ENCODE results near the gene MS4A6A. TPM values are rescaled to one million over a fixed set of nuclear protein-coding genes. Genes with fewer than 3 reads are reported as not detected.

MS4A6A gene
- total and polyA plus RNA-seq, 2 donors (not counting 1 experiment from before 2014, with no cell fraction given) = not detected

- H3K4me3 ChIP-seq (replicated peaks in 1 of 4; ENCODE audit: control extremely low read depth in 1 of 4, insufficient read depth in 1 of 4, low read depth in 3 of 4, low read length in 4 of 4) = no peak overlapping the region
- H3K79me2 ChIP-seq (ENCODE audit: control insufficient read depth, insufficient read depth, low read length) = no peaks in the 10 kb centered on the region
- H3K27me3 ChIP-seq (ENCODE audit: control insufficient read depth, insufficient read depth, low read length) = no peaks in the 10 kb centered on the region
- no peak overlapping the region for H2AFZ ChIP-seq (ENCODE audit: low read length)
- no peak overlapping the region for H3K4me2 ChIP-seq (ENCODE audit: extremely low read depth, insufficient read depth, low read length)
- no peak overlapping the region for H3K27ac ChIP-seq (ENCODE audit: insufficient read depth, low read length)
- no peak overlapping the region for H3K9ac ChIP-seq (ENCODE audit: insufficient read depth, low read length)
- no peak for DNase-seq (ENCODE audit: low read depth in 2 of 2)
- H3K9me3 ChIP-seq (ENCODE audit: control insufficient read depth, insufficient read depth, low read depth, low read length) = no peaks in the 10 kb centered on the region
- H3K4me1 ChIP-seq (ENCODE audit: control insufficient read depth, extremely low read depth, insufficient read depth, low read length) = no peaks in the 10 kb centered on the region
- no peaks in the 10 kb centered on the region for H4K20me1 ChIP-seq (ENCODE audit: control insufficient read depth, extremely low read depth, insufficient read depth, low read length)
- TF ChIP-seq EZH2 (IDR thresholded peaks at IDR 0.05; ENCODE audit: low read length, missing control alignments) = no peak
- H3K36me3 ChIP-seq (ENCODE audit: control insufficient read depth, insufficient read depth, low read length) = no peaks in the 10 kb centered on the region
Observed at GRCh38 chr11:60159868-60160267, 23.0 kb downstream of the MS4A6A start.

DNA sequence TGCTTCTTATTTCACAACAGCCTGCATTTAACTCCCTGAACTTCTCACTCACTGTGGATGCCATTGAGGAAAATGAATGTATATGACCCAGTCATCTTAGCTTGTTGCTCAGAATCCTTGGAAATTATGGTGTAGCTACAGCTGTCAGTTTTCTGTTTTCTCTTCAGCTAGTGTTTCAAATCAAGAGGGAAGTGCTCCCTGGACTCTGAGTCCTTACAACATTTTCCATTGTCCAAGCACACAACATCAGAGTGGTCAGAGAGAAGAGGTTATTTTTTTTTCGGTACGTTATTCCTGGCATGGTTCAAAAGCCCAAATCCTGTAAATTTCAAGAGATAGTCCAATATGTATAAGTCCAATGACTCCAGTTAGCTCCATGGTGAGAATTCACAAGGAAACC is 23.6 kb downstream of the MS4A6A start:
- no peak overlapping the region for H3K4me2 ChIP-seq (ENCODE audit: extremely low read depth, insufficient read depth, low read length)
- no peak overlapping the region for H2AFZ ChIP-seq (ENCODE audit: low read length)
- no peaks in the 10 kb centered on the region for H3K4me1 ChIP-seq (ENCODE audit: control insufficient read depth, extremely low read depth, insufficient read depth, low read length)
- no peak for DNase-seq (ENCODE audit: low read depth in 2 of 2)
- no peak overlapping the region for H3K27ac ChIP-seq (ENCODE audit: insufficient read depth, low read length)
- H3K9me3 ChIP-seq (ENCODE audit: control insufficient read depth, insufficient read depth, low read depth, low read length) = no peaks in the 10 kb centered on the region
- H3K79me2 ChIP-seq (ENCODE audit: control insufficient read depth, insufficient read depth, low read length) = no peaks in the 10 kb centered on the region
- no peaks in the 10 kb centered on the region for H3K27me3 ChIP-seq (ENCODE audit: control insufficient read depth, insufficient read depth, low read length)
- no peaks in the 10 kb centered on the region for H3K36me3 ChIP-seq (ENCODE audit: control insufficient read depth, insufficient read depth, low read length)
- no peak overlapping the region for H3K9ac ChIP-seq (ENCODE audit: insufficient read depth, low read length)
- TF ChIP-seq CTCF (conservative IDR thresholded peaks at IDR 0.05 in 1 of 2, IDR thresholded peaks at IDR 0.05 in 1 of 2; ENCODE audit: low read depth in 1 of 2, low read length in 2 of 2) = no peak
- no peak for TF ChIP-seq EZH2 (IDR thresholded peaks at IDR 0.05; ENCODE audit: low read length, missing control alignments)
- H3K4me3 ChIP-seq (replicated peaks in 1 of 4; ENCODE audit: control extremely low read depth in 1 of 4, insufficient read depth in 1 of 4, low read depth in 3 of 4, low read length in 4 of 4) = no peak overlapping the region
- no peaks in the 10 kb centered on the region for H4K20me1 ChIP-seq (ENCODE audit: control insufficient read depth, extremely low read depth, insufficient read depth, low read length)

DNA sequence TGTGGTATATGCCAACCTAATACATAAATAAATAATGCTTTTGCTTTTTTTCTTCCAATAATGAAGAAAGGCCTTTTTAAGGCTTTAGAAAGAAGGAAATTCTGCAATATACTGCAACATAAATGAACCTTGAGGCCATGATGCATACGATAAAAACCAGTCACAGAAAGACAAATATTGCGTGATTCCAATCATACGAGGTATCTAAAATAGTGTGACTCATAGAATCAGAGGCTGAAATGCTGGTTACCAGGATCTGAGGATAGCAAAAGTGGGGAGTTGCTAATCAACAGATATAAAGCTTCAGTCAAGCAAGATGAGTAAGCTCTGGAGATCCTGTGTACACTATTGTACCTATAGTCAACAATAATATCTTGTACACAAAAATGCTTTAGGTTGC is 24.2 kb downstream of the MS4A6A start:
- H3K4me2 ChIP-seq (ENCODE audit: extremely low read depth, insufficient read depth, low read length) = no peak overlapping the region
- H3K9ac ChIP-seq (ENCODE audit: insufficient read depth, low read length) = no peak overlapping the region
- H3K79me2 ChIP-seq (ENCODE audit: control insufficient read depth, insufficient read depth, low read length) = no peaks in the 10 kb centered on the region
- no peak overlapping the region for H3K27ac ChIP-seq (ENCODE audit: insufficient read depth, low read length)
- no peaks in the 10 kb centered on the region for H4K20me1 ChIP-seq (ENCODE audit: control insufficient read depth, extremely low read depth, insufficient read depth, low read length)
- H3K4me1 ChIP-seq (ENCODE audit: control insufficient read depth, extremely low read depth, insufficient read depth, low read length) = no peaks in the 10 kb centered on the region
- no peak overlapping the region for H3K4me3 ChIP-seq (replicated peaks in 1 of 4; ENCODE audit: control extremely low read depth in 1 of 4, insufficient read depth in 1 of 4, low read depth in 3 of 4, low read length in 4 of 4)
- no peaks in the 10 kb centered on the region for H3K27me3 ChIP-seq (ENCODE audit: control insufficient read depth, insufficient read depth, low read length)
- no peaks in the 10 kb centered on the region for H3K9me3 ChIP-seq (ENCODE audit: control insufficient read depth, insufficient read depth, low read depth, low read length)
- no peak for TF ChIP-seq EZH2 (IDR thresholded peaks at IDR 0.05; ENCODE audit: low read length, missing control alignments)
- no peak for TF ChIP-seq CTCF (conservative IDR thresholded peaks at IDR 0.05 in 1 of 2, IDR thresholded peaks at IDR 0.05 in 1 of 2; ENCODE audit: low read depth in 1 of 2, low read length in 2 of 2)
- DNase-seq (ENCODE audit: low read depth in 2 of 2) = no peak
- no peak overlapping the region for H2AFZ ChIP-seq (ENCODE audit: low read length)
- no peaks in the 10 kb centered on the region for H3K36me3 ChIP-seq (ENCODE audit: control insufficient read depth, insufficient read depth, low read length)
